T-helper 9 cell (primary cell): ENCODE data around the gene RAD51AP1.

Source experiments
- DNase-seq: peaks from one replicate; pipeline ENCODE4 v3.0.0-alpha.2; 2020

Gene RAD51AP1

DNA sequence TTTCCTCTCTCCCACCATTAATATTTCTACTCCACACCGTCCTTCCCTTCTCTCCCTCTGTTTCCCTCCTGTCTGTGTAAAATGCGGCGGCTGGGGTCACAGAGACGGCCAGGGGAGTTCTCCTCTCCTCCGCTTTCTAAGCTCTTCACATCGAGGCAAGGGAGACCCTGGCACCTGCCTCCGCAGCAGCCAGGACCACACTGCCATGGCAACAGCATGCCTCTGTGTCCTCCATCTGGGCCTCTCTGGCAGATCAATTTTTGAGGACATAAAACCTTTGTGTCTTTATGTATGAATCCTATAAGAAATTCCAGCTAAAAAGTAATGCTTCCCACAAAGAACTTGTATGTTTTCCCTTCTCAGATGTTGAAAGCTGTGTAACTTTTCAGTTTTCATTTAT is 64.7 kb downstream of the RAD51AP1 start:
- no peak for DNase-seq

DNA sequence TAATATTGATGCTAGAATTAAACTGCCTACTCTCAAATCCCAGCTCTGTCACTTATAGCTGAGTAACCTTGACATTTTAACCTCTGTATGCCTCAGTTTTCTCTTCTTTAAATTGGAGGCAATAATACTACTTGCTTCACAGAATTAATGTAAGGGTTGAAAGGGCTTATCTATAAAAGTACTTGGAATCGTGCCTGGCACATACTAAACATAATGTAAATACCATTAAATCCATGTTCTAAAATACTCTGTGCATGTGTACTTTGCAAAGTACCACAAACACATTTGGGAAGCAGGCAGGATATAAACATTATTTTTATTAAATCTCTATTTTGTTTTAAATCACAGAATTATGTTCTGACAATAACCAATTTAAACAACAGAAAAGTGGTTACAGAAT is 65.3 kb downstream of the RAD51AP1 start:
- no peak for DNase-seq

DNA sequence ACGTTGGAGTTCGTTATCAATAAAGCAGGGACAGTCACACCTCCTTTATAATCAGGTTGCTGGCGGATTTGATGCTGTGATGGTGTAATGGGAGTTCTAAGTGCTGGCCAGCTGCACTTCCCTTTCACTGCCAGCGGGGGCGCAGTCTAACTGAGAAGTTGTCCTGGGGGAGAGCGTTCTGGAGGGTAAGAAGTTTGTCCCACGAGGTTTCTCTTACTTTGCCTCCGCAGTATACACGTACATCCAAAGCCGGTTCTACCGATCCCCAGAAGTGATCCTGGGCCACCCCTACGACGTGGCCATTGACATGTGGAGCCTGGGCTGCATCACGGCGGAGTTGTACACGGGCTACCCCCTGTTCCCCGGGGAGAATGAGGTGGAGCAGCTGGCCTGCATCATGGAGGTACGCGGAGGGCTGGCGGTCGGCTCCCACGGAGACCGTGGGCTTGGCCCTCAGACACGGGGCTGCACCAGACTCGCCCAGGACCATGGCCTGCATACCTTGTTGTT is 66.0 kb downstream of the RAD51AP1 start:
- peak; percentile 62 for DNase-seq

DNA sequence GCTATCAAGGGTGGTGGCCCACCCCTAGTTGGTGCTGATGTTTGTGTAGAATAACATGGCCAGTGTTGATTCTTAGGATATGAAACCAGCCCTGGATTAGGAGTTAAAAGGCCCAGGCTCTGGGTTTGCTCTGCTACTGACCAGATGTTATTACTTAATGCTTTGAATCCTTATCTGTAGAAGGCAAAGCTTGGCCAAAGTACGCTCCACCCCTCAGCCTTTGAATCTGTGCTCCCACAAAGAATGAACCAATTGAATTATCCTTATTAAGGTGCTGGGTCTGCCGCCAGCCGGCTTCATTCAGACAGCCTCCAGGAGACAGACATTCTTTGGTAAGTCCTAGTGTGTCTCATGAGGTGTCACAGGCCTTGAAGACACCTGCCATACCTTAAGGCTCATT is 68.4 kb downstream of the RAD51AP1 start:
- DNase-seq: no peak

DNA sequence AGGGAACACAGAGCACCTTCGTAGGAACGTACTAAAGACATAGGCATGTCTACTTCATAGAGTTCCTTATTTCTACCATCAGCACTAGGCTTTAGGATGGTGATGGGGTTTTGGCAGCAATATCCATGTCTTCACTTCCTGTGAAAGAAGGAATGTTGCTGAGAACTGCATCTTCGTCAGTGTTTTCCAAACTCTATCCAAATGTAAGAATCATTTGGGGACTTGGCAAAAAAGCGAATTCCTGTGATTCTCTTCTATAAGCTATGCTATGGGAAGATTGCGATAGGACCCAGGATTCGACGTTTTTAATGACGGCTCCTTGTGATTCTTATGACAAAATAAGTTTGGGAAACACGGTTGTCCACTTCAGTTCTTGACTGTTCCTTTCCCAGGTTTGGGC is 70.4 kb downstream of the RAD51AP1 start:
- DNase-seq: no peak
